HG03342 (cell line): ENCODE data around the gene SLC9A9.
A peak's percentile ranks its signal among the peaks of the same experiment; 100 is the strongest.

Experiments used
- ATAC-seq: cut with Tn5 transposase; IDR thresholded peaks from one replicate; pipeline ENCODE4 v1.9.1; 2021; ENCODE audit warnings: mild to moderate bottlenecking, moderate library complexity; ENCODE audit not compliant: unreplicated experiment

The SLC9A9 gene

DNA sequence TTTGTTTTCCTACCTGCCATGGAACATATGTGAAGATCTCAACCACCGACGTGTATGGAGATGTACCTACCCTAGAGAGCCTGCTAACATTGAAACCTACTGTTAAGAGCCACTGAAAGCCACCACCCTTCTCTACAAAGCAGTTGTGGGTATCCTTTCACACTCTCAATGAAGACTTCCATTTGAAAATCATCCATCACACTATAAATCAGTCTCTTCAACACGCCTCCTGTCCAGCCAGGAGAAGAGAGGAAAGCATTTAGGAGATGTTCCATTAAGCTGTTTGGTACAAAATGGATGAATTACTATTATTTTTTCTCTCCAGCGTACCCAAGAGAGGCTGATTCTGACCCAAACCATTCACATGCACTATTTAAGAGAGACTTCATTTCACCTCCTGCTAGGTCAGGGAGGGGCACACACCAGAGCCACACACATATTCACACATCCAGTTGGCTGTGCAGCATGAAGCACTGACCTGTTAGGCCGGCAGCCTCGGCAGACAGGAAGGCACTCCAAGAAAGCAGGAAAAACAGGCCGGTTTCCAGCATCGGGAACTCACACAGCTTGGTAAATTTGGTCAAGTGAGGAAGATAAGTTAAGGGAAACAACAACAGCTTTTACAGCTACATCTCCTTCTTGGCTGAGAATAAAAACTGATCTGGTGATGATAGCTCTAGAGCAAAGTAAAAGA lies 274.5 kb downstream of the SLC9A9 start:
- ATAC-seq, result no peak

GRCh38 chr3:143571548-143571947 lies 276.7 kb downstream of the SLC9A9 start:
- no peak for ATAC-seq

DNA sequence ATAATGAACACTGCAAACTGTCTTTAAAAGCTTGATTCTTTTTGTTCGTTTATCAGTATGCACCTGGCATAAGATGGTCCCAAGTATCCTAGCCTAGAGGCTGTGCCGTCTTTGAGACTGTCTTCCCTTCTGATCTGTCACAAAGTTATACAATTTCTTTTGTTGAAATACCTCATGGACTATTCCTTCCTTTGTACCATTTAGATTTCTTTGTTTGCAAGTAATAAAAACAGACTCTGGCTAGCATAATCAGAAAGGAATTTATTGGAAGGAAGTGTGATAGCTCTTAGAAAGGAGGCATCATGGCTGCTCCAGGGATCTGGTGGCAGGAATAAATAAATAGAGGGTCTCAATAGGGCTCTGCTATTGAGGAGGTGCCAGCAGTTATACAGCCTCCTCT lies 280.4 kb downstream of the SLC9A9 start:
- ATAC-seq, result no peak

DNA sequence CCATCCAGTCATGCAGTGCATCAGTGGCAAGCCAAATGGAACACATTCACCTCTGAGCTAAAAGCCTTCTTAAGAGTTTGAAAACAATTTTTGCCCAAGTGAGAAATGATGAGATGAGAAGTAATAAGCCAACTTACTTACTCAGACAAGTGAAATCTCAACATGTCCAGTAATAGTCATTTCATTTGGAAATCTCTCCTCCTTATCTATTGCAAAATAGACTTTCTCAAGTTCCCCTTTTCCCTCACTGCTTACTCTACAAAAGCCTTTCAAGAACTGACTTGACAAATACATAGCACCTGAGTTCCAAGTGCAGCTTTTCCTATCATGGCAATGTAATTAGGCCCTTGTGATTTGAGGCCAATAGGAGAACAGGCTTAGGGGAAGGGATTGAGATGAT lies 282.3 kb downstream of the SLC9A9 start:
- ATAC-seq, result no peak

DNA sequence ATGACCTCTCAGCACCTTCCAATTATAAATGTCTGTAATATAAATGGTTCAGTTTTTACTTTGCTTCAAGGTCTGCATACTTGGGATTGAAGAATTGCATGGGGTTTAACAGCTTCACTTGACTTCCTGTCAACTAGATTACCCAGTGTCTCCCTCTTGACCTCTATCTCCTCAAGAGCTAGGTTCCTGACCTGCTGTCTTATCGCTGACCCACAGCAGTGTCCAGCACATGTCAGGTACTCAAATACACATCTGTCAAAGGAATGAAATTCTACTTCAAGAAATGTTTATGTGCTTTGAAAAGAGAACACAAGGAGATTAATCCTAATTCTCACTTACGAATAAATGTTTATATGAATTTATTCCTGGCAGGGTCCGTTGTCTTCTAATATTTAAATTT lies 284.5 kb downstream of the SLC9A9 start:
- no peak for ATAC-seq

- ATAC-seq, result no peak
Observed at GRCh38 chr3:143562789-143563188, 285.5 kb downstream of the SLC9A9 start.

GRCh38 chr3:143559296-143559695 lies 289.0 kb downstream of the SLC9A9 start:
- ATAC-seq, result no peak

DNA sequence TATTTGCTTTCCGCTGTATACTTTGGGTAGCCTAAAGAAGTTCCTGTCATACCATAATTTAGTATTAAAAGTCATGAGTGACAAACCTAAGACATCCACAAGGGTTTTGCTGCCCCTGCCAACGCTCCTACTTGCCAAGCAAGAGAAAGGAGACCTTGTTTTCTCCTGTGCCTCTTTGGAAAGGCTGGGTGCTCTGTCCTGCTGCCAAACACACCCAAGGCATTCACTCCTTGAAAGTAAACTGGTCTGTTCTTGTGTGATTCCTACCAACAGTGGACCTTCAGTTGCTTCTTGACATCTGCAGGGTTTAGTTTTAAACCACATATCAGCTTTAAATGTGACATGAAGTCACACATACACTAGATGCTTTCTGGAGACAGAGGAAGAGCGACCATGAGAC lies 295.4 kb downstream of the SLC9A9 start:
- no peak for ATAC-seq

- no peak for ATAC-seq
Observed at GRCh38 chr3:143551761-143552160, 296.5 kb downstream of the SLC9A9 start.

GRCh38 chr3:143548861-143549497 lies 299.3 kb downstream of the SLC9A9 start:
- no peak for ATAC-seq

DNA sequence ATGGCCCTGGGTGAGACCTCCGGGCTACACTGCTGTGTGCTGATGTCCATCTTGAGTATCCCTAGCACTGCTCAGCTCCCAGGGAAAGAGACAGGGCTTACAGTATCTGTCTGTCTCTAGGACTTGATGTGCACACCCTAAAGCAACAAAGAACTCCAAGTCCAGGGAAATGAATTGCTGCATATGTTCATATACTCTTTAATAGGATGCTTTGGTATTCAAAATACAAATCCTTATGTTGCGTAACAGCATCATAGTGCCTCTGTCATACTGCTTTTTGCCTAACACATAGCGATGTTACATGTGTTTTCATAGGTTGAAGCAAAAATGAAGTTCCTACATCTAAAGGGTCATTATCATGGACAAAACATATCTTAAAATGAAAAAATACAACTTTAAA lies 299.9 kb downstream of the SLC9A9 start:
- ATAC-seq, result no peak

DNA sequence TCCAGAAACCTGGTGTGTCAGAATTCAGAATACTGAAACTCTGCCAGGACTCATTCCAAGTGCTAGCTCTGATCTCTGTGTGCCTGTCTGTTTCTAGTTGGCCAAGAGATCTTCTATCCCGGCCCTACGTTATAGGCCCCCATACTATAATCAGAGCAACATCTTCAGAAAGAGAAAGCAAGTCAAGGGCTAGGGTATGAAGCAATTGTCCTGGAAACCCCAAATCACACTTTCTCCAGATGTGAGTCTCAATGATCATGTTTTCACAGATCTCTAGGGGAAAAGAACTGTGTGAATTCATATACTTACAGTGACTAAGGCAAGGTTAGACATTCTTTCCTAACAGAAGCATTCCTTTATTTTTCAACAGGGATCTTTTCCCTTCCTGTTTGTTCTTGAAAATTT lies 309.7 kb downstream of the SLC9A9 start:
- ATAC-seq, result no peak

DNA sequence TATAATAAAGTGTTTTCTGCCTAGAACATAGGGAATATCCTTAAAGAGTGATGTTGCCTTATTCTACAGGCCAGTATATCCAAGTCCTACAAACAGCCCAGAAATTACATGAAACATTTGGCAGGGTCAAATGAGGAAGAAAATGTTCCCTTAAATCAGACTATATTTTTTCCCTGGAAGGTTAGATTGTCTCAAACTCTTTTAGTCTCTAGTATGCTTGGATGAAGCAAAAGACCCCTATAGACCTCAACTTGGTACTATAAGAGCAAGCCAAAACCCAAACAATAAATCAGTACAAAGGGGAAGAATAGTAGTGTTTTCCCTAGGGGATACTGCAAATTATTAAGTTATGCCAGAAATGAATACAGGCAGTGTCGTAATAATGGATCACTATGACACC lies 310.2 kb downstream of the SLC9A9 start:
- ATAC-seq, result no peak

- no peak for ATAC-seq
Observed at GRCh38 chr3:143536817-143537535, 311.3 kb downstream of the SLC9A9 start.

DNA sequence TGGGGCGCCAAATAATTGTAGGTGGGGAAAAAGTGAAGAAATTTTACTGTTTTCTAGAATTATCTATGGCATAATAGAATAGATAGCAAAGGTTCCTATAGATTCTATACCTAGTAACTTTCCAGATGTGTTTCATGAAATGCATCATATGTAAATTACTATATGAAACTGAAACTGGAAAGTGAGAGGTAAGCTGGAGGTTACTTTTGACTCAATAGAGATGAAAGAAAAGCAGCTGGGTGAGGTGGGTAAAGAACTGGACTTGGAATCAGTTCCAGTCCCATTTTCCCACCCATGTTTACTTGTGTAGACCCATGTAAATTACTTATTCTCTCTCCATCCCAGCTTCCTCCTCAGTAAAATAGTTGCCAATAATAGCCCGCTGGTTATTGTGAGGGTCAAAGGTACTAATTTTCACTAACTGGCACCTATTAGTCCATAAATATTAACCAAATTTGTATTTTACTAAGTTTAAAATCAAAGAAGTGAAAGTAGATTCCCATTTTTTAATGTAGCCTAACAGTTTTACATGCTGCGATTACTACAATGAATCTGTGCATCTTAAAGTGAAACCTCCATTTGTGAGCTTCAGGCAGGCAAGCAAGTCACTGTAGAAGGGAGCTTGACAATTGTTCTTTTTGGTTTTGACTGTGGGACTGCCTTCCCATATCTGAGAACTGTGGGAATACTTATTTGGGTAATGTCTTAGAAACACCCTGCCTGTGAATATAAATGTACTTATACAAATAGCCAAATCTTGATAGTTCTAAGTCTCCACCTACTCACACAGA lies 312.1 kb downstream of the SLC9A9 start:
- peak; percentile 98 for ATAC-seq

- ATAC-seq, result no peak
Observed at GRCh38 chr3:143533391-143533790, 314.9 kb downstream of the SLC9A9 start.

DNA sequence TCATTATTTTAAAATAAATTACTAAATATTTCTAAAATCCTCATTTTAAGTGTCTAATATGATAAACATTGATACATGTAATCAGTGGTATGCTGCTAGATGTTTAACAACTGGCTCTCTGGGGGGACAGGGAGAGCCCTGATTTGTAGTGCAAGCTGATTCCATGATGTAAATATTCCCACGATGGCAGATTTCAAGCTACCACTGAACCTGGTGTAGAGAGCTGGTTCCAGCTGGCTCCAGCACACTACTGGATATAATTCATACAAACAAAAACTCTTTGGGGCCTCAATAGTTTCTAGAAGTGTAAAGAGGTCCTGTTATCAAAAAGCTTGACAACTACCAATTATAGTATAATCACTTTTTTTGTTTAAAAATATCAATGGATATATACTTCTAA lies 316.2 kb downstream of the SLC9A9 start:
- ATAC-seq, result no peak

- ATAC-seq, result no peak
Observed at GRCh38 chr3:143531101-143531500, 317.2 kb downstream of the SLC9A9 start.

DNA sequence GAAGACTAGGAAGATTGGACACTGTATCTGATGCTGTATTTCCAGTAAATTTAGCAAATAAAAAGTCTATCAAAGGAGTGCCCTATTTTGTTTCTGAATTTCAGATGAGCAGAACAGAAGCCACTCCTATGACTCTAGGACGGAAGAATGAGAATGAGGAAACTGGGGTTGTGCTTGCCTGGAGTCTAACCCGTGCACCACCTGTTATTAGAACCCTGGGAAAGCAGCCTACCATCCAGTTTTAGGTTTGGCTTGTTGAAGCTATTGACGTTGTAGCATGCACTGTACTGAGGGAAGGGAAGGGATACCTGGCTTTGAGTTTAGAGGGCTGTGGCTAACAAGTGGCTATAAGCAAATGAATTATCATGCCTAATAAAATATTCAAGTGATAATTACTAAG lies 318.5 kb downstream of the SLC9A9 start:
- ATAC-seq, result no peak

DNA sequence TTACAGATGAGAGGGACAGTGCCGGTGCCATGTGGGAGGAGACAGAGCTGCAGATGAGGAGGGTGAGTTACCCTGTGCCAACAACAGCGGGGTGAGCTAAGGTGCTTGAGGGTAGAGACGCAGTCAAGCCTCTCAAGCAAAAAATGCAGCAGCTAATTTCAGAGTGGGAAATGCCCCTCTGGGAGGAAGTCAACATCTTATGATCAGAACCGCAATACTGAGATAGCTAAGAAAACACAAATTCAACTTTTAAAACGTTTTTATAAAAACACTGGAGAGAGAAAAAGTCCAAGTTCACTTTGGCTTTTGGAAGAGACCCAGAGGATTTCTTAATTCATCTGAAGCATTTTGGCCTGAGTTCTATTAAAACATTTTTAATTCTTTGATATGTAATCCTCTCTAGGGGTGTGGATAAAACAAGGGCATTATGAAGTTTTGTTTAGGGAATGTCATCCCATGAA lies 319.2 kb downstream of the SLC9A9 start:
- peak; percentile 55 for ATAC-seq

DNA sequence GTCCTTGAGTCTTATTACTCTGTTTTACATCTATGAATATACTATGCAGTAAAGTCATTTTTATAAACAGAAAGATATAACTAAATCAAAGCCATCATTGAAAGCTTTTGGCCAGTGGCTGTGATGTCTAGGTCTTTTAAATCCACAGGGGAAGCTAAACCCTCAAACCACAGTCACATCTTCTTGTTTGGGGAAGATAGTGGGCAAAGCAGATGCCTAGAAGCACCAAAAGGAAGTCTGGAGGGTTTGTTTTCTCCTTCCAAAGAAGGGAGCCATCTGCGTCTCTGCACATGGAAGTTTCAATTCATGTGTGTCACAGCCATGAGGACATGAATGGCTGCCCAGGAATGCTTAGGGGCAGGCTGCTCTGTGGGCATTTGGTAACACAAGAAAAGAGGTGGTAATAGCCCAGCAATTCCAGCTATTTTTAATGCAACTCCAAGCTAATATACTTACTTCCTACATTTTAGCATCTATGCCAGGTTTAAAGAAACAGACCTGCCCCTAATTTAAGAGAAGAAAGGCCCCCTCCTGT lies 322.2 kb downstream of the SLC9A9 start:
- ATAC-seq, result no peak
